GM19324 (cell line): ENCODE results near the gene MLF2.
A peak's percentile ranks its signal among the peaks of the same experiment; 100 is the strongest.
"Not testable (repeated sequence)": the region's sequence is repeated elsewhere in the genome, so short reads cannot be mapped to it uniquely, and the experiment has no call there.

Experiments
- ATAC-seq: cut with Tn5 transposase; IDR thresholded peaks from one replicate; pipeline ENCODE4 v1.9.1; 2021; ENCODE audit warnings: mild to moderate bottlenecking, moderate library complexity; ENCODE audit not compliant: unreplicated experiment, low FRiP score

Gene MLF2

GRCh38 chr12:6742080-6742479 lies 10.9 kb downstream of the MLF2 start:
- ATAC-seq: not testable (repeated sequence)

- ATAC-seq: no peak
Measured at GRCh38 chr12:6736754-6737153, 16.2 kb downstream of the MLF2 start.

- ATAC-seq: no peak
Measured at GRCh38 chr12:6735448-6736191, 17.3 kb downstream of the MLF2 start.

GRCh38 chr12:6734506-6735387 lies 18.2 kb downstream of the MLF2 start:
- no peak for ATAC-seq

- ATAC-seq: no peak
Measured at GRCh38 chr12:6730169-6730568, 22.8 kb downstream of the MLF2 start.

- no peak for ATAC-seq
Measured at GRCh38 chr12:6729186-6729585, 23.8 kb downstream of the MLF2 start.

- ATAC-seq: no peak
Measured at GRCh38 chr12:6725350-6725749, 27.6 kb downstream of the MLF2 start.

- ATAC-seq: peak; percentile 12
Measured at GRCh38 chr12:6724409-6724797, 28.5 kb downstream of the MLF2 start.

- ATAC-seq: peak; percentile 97
Measured at GRCh38 chr12:6723607-6724408, 29.1 kb downstream of the MLF2 start, which contains the start of gene COPS7A. Gene COPS7A, plus strand, starts transcription at chr12:6724046. Its CDS starts 611 bp downstream, at chr12:6724657.

GRCh38 chr12:6722863-6723262 lies 30.1 kb downstream of the MLF2 start:
- no peak for ATAC-seq

GRCh38 chr12:6716874-6717437 lies 36.0 kb downstream of the MLF2 start:
- no peak for ATAC-seq

GRCh38 chr12:6716031-6716873 lies 36.7 kb downstream of the MLF2 start:
- ATAC-seq: not testable (repeated sequence)

- no peak for ATAC-seq
Measured at GRCh38 chr12:6708960-6709394, 44.0 kb downstream of the MLF2 start.

GRCh38 chr12:6708351-6708750 lies 44.6 kb downstream of the MLF2 start:
- ATAC-seq: not testable (repeated sequence)

- no peak for ATAC-seq
Measured at GRCh38 chr12:6703631-6704030, 49.3 kb downstream of the MLF2 start.

- ATAC-seq: no peak
Measured at GRCh38 chr12:6701078-6701768, 51.7 kb downstream of the MLF2 start.

GRCh38 chr12:6700646-6701051 lies 52.3 kb downstream of the MLF2 start, which contains the start of gene PIANP:
Gene PIANP, minus strand, starts transcription at chr12:6700815. Its CDS starts 2,754 bp downstream, at chr12:6698061.
- ATAC-seq: no peak

- no peak for ATAC-seq
Measured at GRCh38 chr12:6699989-6700645, 52.8 kb downstream of the MLF2 start.
